Calu3 (cell line): ENCODE data around the gene RAD9B. TPM values are rescaled to one million over a fixed set of nuclear protein-coding genes. Genes with fewer than 3 reads are reported as not detected.
"Not testable (repeated sequence)": the region's sequence is repeated elsewhere in the genome, so short reads cannot be mapped to it uniquely, and the experiment has no call there.

ENCODE experiments used
- Bru-seq: library from RNA; stranded (reverse); fragments of 400-500 nt; gene quantifications from one replicate; lab custom pipeline; 2021; lab: Mats Ljungman, UMichigan
- BruChase-seq, 2 experiments: library from RNA; stranded (reverse); fragments of 400-500 nt; gene quantifications; one replicate each; lab custom pipeline; 2021; lab: Mats Ljungman, UMichigan
- BruUV-seq: library from RNA; stranded (reverse); fragments of 400-500 nt; replicated peaks from 2 replicates; lab custom pipeline; 2021; lab: Mats Ljungman, UMichigan
- CTCF ChIA-PET: fragments of 300-600 bp; sonication (Branson Sonifier 250); formaldehyde crosslinking; loops from one replicate; lab custom pipeline; 2022; ENCODE audit warnings: antibody characterized with exemption; lab: Charles Lee
- DNase-seq: peaks from one replicate; pipeline ENCODE4 v3.0.0; 2022
- H3K27ac Mint-ChIP-seq: one replicate; pipeline ENCODE4 v1.8.0; 2022; ENCODE audit warnings: mixed read lengths; ENCODE audit not compliant: unreplicated experiment
- H3K27me3 Mint-ChIP-seq: one replicate; pipeline ENCODE4 v1.8.0; 2022; ENCODE audit warnings: mixed read lengths; ENCODE audit not compliant: unreplicated experiment
- H3K36me3 Mint-ChIP-seq: one replicate; pipeline ENCODE4 v1.8.0; 2022; ENCODE audit warnings: mild to moderate bottlenecking, moderate library complexity, mixed read lengths; ENCODE audit not compliant: insufficient read depth, unreplicated experiment
- H3K4me1 Mint-ChIP-seq: one replicate; pipeline ENCODE4 v1.8.0; 2022; ENCODE audit warnings: mild to moderate bottlenecking, low read depth, mixed read lengths; ENCODE audit not compliant: unreplicated experiment
- H3K4me3 Mint-ChIP-seq: one replicate; pipeline ENCODE4 v1.8.0; 2022; ENCODE audit warnings: mild to moderate bottlenecking, low read depth, moderate library complexity, mixed read lengths; ENCODE audit not compliant: unreplicated experiment
- H3K9me3 Mint-ChIP-seq: one replicate; pipeline ENCODE4 v1.8.0; 2022; ENCODE audit warnings: low read depth, mixed read lengths; ENCODE audit not compliant: unreplicated experiment
- CTCF ChIP-seq: fragments of 200-600 bp; IDR thresholded peaks from one replicate; pipeline ENCODE4 v1.8.0; 2022; ENCODE audit warnings: antibody characterized with exemption; ENCODE audit not compliant: unreplicated experiment
- intact Hi-C: fragments of 100-400 bp; cut with micrococcal nuclease; formaldehyde crosslinking; loops from one replicate; pipeline ENCODE4 v1.10.0; 2022; ENCODE audit not compliant: unreplicated experiment
- long read RNA-seq: library from polyadenylated mRNA; stranded (forward); transcript quantifications from one replicate; pipeline ENCODE4 v2.0.0, GENCODE V29; 2022
- total RNA-seq: library from RNA; stranded (reverse); gene quantifications from 2 replicates; pipeline ENCODE4 v1.2.3, GENCODE V29; 2022

Gene RAD9B
- total RNA-seq (0.80 and 1.9 TPM in 2 replicates), Bru-seq, nascent RNA (percentile 38 among the genes with signal in this experiment), BruChase-seq, experiment 1, labeled RNA remaining after a 6-hour chase (percentile 42 among the genes with signal in this experiment), BruChase-seq, experiment 2, labeled RNA remaining after a 2-hour chase (percentile 37 among the genes with signal in this experiment)
- long read RNA-seq, partial matches to known transcripts: 0 of 2 reads
- long read RNA-seq, other reads (novel, unspliced or antisense): 1 of 2 reads

GRCh38 chr12:110501752-110502738 lies at the start of gene RAD9B, which contains the start of gene VPS29:
TSS of gene RAD9B (plus strand) at chr12:110502331. CDS start at chr12:110502338, 7 bp downstream.
TSS of gene VPS29 (minus strand) at chr12:110502111. CDS start at chr12:110502051, 60 bp downstream.
- peaks cover 30% of the 10 kb centered on the region for H3K36me3 Mint-ChIP-seq
- intact Hi-C loops: no loop called here
- H3K27me3 Mint-ChIP-seq: no peaks in the 10 kb centered on the region
- peak within 1 kb of the TSS; percentile 77 for H3K27ac Mint-ChIP-seq
- TSS peak; percentile 85 for BruUV-seq
- CTCF ChIA-PET: interaction anchor here (0.6 to 2.7 kb wide), 3 partner anchors 34 to 125 kb away, joined by 4 to 12 read pairs (median 4); partner anchors contain the start of genes FAM216A and GPN3
- DNase-seq: peak; percentile 99
- H3K4me1 Mint-ChIP-seq: peaks cover 15% of the 10 kb centered on the region
- H3K9me3 Mint-ChIP-seq: no peaks in the 10 kb centered on the region
- H3K4me3 Mint-ChIP-seq: peak within 1 kb of the TSS; percentile 95
- TF ChIP-seq CTCF: no peak

- CTCF ChIA-PET: no interaction called here
- no TSS peak for BruUV-seq
- H3K9me3 Mint-ChIP-seq: no peaks in the 10 kb centered on the region
- H3K36me3 Mint-ChIP-seq: peaks cover 35% of the 10 kb centered on the region
- no peak for TF ChIP-seq CTCF
- intact Hi-C loops: loop anchor here (5.0 kb wide), 2 partner anchors 149 to 434 kb away; no protein-coding TSS in a partner anchor
- no peak overlapping the region for H3K4me3 Mint-ChIP-seq
- peaks cover 8% of the 10 kb centered on the region for H3K4me1 Mint-ChIP-seq
- no peaks in the 10 kb centered on the region for H3K27me3 Mint-ChIP-seq
- H3K27ac Mint-ChIP-seq: no peak overlapping the region
- DNase-seq: no peak
These were observed 48.4 kb upstream of the RAD9B start for GRCh38 chr12:110453569-110454296.

- H3K4me1 Mint-ChIP-seq: no peaks in the 10 kb centered on the region
- H3K9me3 Mint-ChIP-seq: no peaks in the 10 kb centered on the region
- peaks cover 13% of the 10 kb centered on the region for H3K36me3 Mint-ChIP-seq
- intact Hi-C loops: no loop called here
- no peak for TF ChIP-seq CTCF
- H3K4me3 Mint-ChIP-seq: no peak overlapping the region
- CTCF ChIA-PET: interaction anchor here (0.5 to 0.8 kb wide), 3 partner anchors 9 to 1411 kb away, joined by 3 to 4 read pairs (median 3); partner anchors contain the start of gene ARPC3
- DNase-seq: no peak
- BruUV-seq: no TSS peak
- no peaks in the 10 kb centered on the region for H3K27me3 Mint-ChIP-seq
- H3K27ac Mint-ChIP-seq: no peak overlapping the region
These were observed 43.4 kb upstream of the RAD9B start for GRCh38 chr12:110458756-110459155.

- CTCF ChIA-PET, BruUV-seq, H3K27ac Mint-ChIP-seq, H3K4me3 Mint-ChIP-seq, intact Hi-C loops, H3K9me3 Mint-ChIP-seq, H3K27me3 Mint-ChIP-seq, DNase-seq, H3K4me1 Mint-ChIP-seq: not testable (repeated sequence)
- peaks cover 22% of the 10 kb centered on the region for H3K36me3 Mint-ChIP-seq
These were observed 40.9 kb upstream of the RAD9B start for GRCh38 chr12:110461189-110461588.
